A673 (cell line): ENCODE results near the gene ZNF8. TPM values are rescaled to one million over a fixed set of nuclear protein-coding genes. Genes with fewer than 3 reads are reported as not detected.

ENCODE experiments used
- BruUV-seq: library from RNA; stranded (reverse); fragments of 400-500 nt; replicated peaks from 2 replicates; lab custom pipeline; 2021; lab: Mats Ljungman, UMichigan
- CTCF ChIA-PET: fragments of 300-600 bp; sonication (Branson Sonifier 250); formaldehyde crosslinking; loops from one replicate; lab custom pipeline; 2022; ENCODE audit warnings: antibody characterized with exemption; lab: Charles Lee
- POLR2A ChIA-PET: fragments of 300-600 bp; sonication (Branson Sonifier 250); formaldehyde crosslinking; loops from one replicate; lab custom pipeline; 2022; ENCODE audit warnings: antibody characterized with exemption; ENCODE audit not compliant: low non-redundant PET; lab: Charles Lee
- DNase-seq: peaks from one replicate; pipeline ENCODE4 v3.0.0-alpha.2; 2015; ENCODE audit warnings: low spot score
- H3K27ac ChIP-seq: fragments of 200-600 bp; sonication (generic); 2 replicates; pipeline ENCODE4 v1.5.1; 2016; ENCODE audit warnings: mixed run types, low read depth, mild to moderate bottlenecking, mixed read lengths, antibody characterized with exemption, low read length; ENCODE audit not compliant: poor library complexity, severe bottlenecking
- H3K27me3 ChIP-seq: fragments of 200-600 bp; sonication (generic); replicated peaks from 2 replicates; pipeline ENCODE4 v1.6.1; 2017; ENCODE audit warnings: mixed run types, low read depth, mild to moderate bottlenecking, mixed read lengths, antibody characterized with exemption, low read length; ENCODE audit not compliant: insufficient read depth, poor library complexity
- H3K36me3 ChIP-seq: fragments of 200-600 bp; sonication (generic); 2 replicates; pipeline ENCODE4 v1.6.1; 2016; ENCODE audit warnings: mixed run types, mild to moderate bottlenecking, mixed read lengths, antibody characterized with exemption, low read length; ENCODE audit not compliant: insufficient read depth, poor library complexity, severe bottlenecking
- H3K4me1 ChIP-seq: fragments of 200-600 bp; sonication (generic); 2 replicates; pipeline ENCODE4 v1.6.1; 2017; ENCODE audit warnings: mixed run types, mild to moderate bottlenecking, mixed read lengths, antibody characterized with exemption, low read length; ENCODE audit not compliant: insufficient read depth, poor library complexity, severe bottlenecking
- H3K4me3 ChIP-seq: fragments of 200-600 bp; sonication (generic); 2 replicates; pipeline ENCODE4 v1.5.1; 2016; ENCODE audit warnings: low read depth, mixed run types, mild to moderate bottlenecking, mixed read lengths, low read length; ENCODE audit not compliant: poor library complexity, severe bottlenecking
- H3K9me3 ChIP-seq: fragments of 200-600 bp; sonication (generic); 2 replicates; pipeline ENCODE4 v1.6.1; 2016; ENCODE audit warnings: mixed run types, low read depth, mild to moderate bottlenecking, mixed read lengths, antibody characterized with exemption, low read length; ENCODE audit not compliant: poor library complexity, severe bottlenecking
- CTCF ChIP-seq: fragments of 300-800, 200-600 bp; sonication (generic); conservative IDR thresholded peaks from 2 replicates; pipeline ENCODE4 v1.5.1; 2017; ENCODE audit warnings: low read depth, mild to moderate bottlenecking, antibody characterized with exemption, low read length, moderate library complexity, mixed read lengths
- EZH2 ChIP-seq: fragments of 200-600 bp; sonication (generic); IDR thresholded peaks from 2 replicates; pipeline ENCODE4 v1.6.1; 2017; ENCODE audit warnings: borderline replicate concordance, low read depth, mild to moderate bottlenecking, mixed read lengths, antibody characterized with exemption, low read length; ENCODE audit not compliant: poor library complexity, severe bottlenecking
- intact Hi-C: fragments of 100-400 bp; cut with micrococcal nuclease; formaldehyde crosslinking; loops from one replicate; pipeline ENCODE4 v1.10.0; 2022; ENCODE audit not compliant: unreplicated experiment
- total RNA-seq: library from RNA; stranded (reverse); gene quantifications from 2 replicates; pipeline ENCODE4 v1.2.3, GENCODE V29; 2021

Gene ZNF8
- total RNA-seq, 1 experiment from 2014 or later = 11.9 TPM

- BruUV-seq = no TSS peak
- DNase-seq = no peak
- Histone ChIP-seq H3K4me3 (peak overlapping the region; percentile 73), H3K9me3 (no peaks in the 10 kb centered on the region), H3K36me3 (no peaks in the 10 kb centered on the region), H3K4me1 (no peaks in the 10 kb centered on the region), H3K27me3 (no peaks in the 10 kb centered on the region), H3K27ac (peak overlapping the region; percentile 72)
- intact Hi-C loops = no loop called here
- no peak for TF ChIP-seq EZH2
- no peak for TF ChIP-seq CTCF
- CTCF ChIA-PET = no interaction called here
- POLR2A ChIA-PET = no interaction called here
Measured at GRCh38 chr19:58325311-58326022, 46.7 kb downstream of the ZNF8 start.

GRCh38 chr19:58326501-58326913 lies 47.8 kb downstream of the ZNF8 start:
- Histone ChIP-seq H3K27me3 (no peaks in the 10 kb centered on the region), H3K9me3 (no peaks in the 10 kb centered on the region), H3K4me3 (peak overlapping the region; percentile 73), H3K4me1 (no peaks in the 10 kb centered on the region), H3K27ac (peak overlapping the region; percentile 72), H3K36me3 (no peaks in the 10 kb centered on the region)
- no peak for DNase-seq
- CTCF ChIA-PET = no interaction called here
- intact Hi-C loops = no loop called here
- POLR2A ChIA-PET = interaction anchor here (0.6 kb wide), 1 partner anchor 20 kb away, joined by 8 read pairs; no protein-coding TSS in a partner anchor
- no TSS peak for BruUV-seq
- TF ChIP-seq EZH2 (no peak), CTCF (no peak)

GRCh38 chr19:58326914-58327726 lies 48.4 kb downstream of the ZNF8 start, which contains the start of gene ZSCAN22:
ZSCAN22 (plus strand) TSS chr19:58326994; CDS start chr19:58334803, 7,809 bp downstream.
- Histone ChIP-seq H3K4me3 (peak within 1 kb of the TSS; percentile 73), H3K4me1 (no peaks in the 10 kb centered on the region), H3K36me3 (no peaks in the 10 kb centered on the region), H3K27ac (peak within 1 kb of the TSS; percentile 72), H3K27me3 (no peaks in the 10 kb centered on the region), H3K9me3 (no peaks in the 10 kb centered on the region)
- TSS peak; percentile 52 for BruUV-seq
- POLR2A ChIA-PET = interaction anchor here (0.6 kb wide), 1 partner anchor 20 kb away, joined by 8 read pairs; no protein-coding TSS in a partner anchor
- TF ChIP-seq CTCF (no peak), EZH2 (no peak)
- CTCF ChIA-PET = no interaction called here
- peak; percentile 97 for DNase-seq
- intact Hi-C loops = no loop called here
